HG03457 (cell line): ENCODE data around the gene MMD2.

Source experiments
- ATAC-seq: cut with Tn5 transposase; IDR thresholded peaks from one replicate; pipeline ENCODE4 v1.9.1; 2021; ENCODE audit warnings: moderate number of reproducible peaks; ENCODE audit not compliant: unreplicated experiment

The MMD2 gene

DNA sequence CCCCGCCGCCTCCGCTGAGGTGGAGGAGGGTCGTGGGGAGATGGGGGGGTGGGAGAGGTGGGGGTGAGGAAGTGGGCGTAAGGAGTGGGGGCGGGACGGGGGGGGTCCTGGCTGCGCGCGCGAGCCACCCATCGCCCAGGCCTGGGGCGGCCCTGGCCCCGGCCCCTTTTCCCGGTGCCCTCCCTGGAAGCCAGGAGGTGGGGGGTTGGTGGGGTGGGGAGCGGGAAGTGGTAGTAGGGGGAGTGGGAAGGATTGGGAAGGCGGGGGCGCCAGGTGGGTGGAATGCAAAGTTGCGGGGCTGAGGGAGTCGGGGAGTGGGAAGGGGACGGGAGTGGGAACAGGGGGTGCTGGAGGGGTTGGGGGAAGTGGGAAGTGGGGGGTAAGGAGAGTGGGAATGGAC lies 319 bp upstream of the MMD2 start:
- no peak for ATAC-seq

- ATAC-seq: no peak
These were observed 1.0 kb downstream of the MMD2 start for GRCh38 chr7:4957847-4958476.

DNA sequence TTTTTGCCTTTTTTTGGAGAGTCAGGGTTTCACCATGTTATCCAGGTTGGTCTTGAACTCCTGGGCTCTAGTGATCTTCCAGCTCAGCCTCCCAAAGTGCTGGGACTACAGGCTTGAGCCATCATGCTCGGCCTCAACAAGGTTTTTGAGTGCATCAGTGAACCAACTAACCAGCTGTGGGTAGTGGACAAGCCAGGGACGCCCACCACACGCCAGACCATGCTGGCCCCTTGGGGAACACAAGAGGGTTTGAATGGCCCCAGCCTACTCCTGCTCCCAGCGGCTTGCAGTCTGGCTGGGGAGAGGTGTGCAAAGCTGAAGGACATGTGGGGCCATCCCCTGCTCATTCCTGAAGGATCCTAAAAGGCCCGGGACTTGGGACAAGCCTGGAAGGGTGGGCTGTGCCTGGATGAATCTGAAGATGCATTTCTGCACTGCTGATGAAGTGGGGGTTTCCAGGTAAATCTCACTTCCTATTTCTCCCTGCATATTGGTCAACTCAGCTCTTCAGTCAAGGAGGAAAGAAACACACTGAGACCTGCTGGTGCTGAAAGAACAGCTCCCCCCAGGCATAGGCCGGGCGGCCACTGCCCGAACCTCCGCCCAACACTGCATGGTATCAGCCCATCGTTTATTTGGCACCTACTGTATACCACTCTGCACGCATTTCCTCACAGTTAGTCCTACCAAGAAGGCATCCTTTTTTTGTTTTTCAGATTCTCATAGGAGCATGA lies 6.9 kb downstream of the MMD2 start:
- ATAC-seq: no peak

DNA sequence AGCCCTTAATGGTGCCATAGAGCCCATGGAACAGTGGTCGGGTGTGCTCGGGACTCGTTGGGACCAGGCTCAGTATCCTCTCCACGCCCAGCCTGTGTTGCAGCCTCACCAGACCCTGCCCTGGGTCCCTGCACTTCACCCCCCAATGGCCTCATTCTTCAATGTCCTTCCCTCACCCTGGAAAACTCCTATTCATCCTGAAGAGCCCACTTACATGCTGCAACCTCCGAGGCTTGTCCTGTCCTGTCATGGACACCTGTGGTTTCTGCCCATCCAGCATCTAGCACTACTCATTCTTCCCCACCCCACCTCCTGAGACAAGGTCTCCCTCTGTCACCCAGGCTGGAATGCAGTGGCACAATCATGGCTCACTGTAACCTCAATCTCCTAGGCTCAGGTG lies 7.7 kb downstream of the MMD2 start:
- ATAC-seq: no peak

- no peak for ATAC-seq
These were observed 10.6 kb downstream of the MMD2 start for GRCh38 chr7:4948402-4948801.

- ATAC-seq: no peak
These were observed 13.0 kb downstream of the MMD2 start for GRCh38 chr7:4945949-4946348.

GRCh38 chr7:4944939-4945338 lies 14.0 kb downstream of the MMD2 start:
- ATAC-seq: no peak

GRCh38 chr7:4943297-4943696 lies 15.7 kb downstream of the MMD2 start:
- ATAC-seq: no peak

DNA sequence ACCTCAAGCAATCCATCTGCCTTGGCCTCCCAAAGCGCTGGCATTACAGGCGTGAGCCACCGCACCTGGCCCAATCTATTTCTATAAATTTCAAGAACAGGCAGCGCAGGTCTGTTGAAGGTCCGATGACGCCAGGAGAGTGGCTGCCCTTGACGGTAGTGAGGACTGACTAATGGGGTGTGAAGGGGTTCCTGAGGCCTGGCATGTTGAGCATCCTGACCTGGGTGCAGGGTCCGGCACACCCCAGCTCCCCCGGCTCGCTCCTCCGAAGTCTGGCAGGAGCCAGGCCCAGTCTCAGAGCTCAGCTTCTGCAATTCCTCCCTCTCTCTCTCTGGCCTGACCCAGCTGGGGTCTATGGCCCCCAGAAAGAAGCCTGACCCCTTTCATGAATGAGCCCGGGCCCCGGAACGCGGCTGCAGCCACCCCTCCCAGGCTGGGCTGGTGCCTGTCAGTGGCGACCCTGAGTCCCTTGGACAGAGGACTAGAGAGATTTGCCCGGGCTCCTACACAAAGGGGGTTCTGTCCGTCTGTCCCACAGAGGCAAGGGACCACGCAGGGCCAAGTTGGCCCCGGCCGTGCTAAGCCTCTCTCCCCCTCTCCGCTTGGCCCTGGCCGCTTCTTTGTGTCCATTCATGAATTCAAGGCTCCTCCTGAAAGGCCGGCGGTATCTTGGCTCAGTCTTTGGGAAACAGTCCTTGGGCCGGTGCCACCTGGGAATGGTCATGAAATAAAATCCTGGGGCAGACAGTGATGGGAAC lies 18.8 kb downstream of the MMD2 start:
- ATAC-seq: no peak

- no peak for ATAC-seq
These were observed 21.6 kb downstream of the MMD2 start for GRCh38 chr7:4937411-4937810.

- no peak for ATAC-seq
These were observed 24.5 kb downstream of the MMD2 start for GRCh38 chr7:4934419-4935025.

DNA sequence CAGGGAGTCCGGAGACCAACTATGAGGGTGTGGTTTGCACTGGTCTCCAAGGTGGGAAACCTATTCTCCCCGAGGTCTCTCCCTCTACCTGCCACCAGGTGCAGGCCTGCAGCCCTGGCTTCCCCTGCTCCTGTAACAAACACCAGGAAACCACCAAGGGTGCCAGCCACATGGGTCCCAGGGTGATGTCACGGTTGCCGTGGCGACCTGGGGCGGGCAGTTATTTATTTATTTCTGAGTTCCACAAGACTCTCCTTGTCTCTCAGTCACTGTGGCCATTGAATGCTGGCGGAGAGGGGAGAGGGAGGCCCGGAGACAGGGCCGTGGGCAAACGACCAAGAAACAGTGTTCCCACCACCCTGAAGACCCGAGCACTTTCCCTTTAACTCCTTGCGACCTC lies 27.0 kb downstream of the MMD2 start:
- no peak for ATAC-seq

- ATAC-seq: no peak
These were observed 30.0 kb downstream of the MMD2 start for GRCh38 chr7:4929005-4929404.

DNA sequence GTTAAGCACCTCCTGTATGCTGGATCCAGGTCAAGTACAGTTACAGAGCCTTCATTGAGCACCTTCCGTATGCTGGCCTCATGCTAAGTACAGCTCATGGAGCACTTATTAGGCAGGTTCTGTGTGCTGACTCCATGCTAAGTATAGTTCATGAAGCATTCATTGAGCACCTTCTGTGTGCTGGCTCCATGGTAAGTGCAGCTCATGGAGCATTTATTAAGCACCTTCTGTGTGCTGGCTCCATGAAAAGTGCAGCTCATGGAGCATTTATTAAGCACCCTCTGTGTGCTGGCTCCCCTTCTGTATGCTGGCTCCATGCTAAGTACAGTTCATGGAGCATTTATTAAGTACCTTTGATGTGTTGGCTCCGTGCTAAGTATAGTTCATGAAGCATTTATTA lies 30.5 kb downstream of the MMD2 start:
- ATAC-seq: no peak

DNA sequence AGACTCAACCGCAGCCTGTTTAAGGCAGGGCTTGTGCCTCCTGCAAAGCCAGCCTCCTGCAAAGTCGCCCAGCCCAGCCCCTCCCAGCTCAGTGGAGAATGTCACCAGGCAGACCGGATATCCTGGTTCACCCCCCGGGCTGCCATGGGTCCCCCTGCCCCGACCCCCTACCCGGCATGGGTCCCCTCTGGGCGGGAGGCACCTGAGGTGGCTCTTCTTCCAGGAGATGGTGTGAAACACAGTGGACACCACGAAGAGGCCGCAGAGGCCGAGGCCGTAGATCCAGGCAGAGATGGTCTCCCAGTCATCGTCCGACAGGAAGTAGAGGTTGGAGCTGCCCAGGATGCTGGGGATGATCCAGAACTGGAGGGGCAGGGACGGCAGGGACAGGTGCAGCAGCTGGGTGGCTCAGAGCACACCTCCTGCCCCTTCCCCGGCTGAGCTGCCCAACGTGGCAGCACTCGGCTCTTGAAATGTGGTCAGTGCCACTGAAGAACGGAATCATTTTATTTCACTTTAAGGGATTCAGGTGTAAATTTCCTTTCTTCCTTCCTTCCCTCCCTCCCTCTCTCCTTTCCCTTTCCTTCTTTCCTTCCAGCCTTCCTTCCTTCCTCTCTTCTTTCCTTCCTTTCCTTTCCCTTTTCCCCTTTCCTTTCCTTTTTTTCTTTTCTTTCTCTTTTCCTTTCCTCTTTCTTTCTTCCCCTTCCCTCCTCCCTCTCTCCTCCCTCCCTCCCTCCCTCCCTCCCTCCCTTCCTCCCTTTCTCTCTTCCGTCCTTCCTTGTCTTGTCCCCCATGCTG lies 38.8 kb downstream of the MMD2 start:
- no peak for ATAC-seq

DNA sequence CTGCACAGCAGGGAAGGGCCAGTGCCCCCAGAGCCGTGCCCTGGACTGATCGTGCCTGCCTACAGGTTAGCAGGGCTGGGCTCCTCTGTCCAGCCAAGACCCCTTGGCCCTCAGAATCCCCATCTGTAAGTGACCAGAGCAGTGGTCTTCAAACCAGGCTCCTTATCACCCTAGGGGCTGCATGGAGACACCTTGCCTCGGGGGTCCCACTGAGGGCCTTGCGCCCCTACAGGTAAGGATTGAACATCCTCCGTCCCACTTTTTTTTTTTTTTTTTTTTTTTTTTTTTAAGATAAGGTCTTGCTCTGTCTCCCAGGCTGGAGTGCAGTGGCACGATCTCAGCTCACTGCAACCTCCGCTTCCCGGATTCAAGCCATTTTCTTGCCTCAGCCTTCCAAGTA lies 42.9 kb downstream of the MMD2 start:
- no peak for ATAC-seq

- no peak for ATAC-seq
These were observed 47.7 kb downstream of the MMD2 start for GRCh38 chr7:4911111-4911828.

GRCh38 chr7:4906682-4907081 lies 52.3 kb downstream of the MMD2 start:
- no peak for ATAC-seq

DNA sequence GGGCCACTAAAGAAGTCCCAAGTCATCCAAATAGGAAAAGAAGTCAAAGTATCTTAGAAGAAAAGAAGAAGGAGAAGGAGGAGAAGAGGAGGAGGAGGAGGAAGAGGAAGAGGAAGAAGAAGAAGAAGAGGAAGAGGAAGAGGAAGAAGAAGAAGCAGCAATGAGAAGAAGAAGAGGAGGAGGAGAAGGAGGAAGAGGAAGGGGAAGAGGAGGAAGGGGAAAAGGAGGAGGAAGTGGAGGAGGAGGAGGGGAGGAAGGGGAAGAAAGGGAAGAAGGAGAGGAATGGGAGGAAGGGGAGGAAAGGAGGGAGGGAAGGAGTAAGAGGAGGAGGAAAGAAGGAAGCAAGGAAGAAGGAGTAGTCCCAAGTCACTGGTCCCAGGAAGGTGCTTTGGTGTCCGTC lies 53.8 kb downstream of the MMD2 start:
- ATAC-seq: no peak

GRCh38 chr7:4904346-4904745 lies 54.6 kb downstream of the MMD2 start:
- no peak for ATAC-seq
